ENCODE results near the gene NEK10.
A peak's percentile ranks its signal among the peaks of the same experiment; 100 is the strongest.

Gene NEK10

GRCh38 chr3:27090275-27091041 is 278.7 kb downstream of the NEK10 start:
- peak; percentile 8 for DNase-seq

- no peak for DNase-seq
Observed at GRCh38 chr3:27089645-27090044, 279.5 kb downstream of the NEK10 start.

- no peak for DNase-seq
Observed at GRCh38 chr3:27089068-27089467, 280.1 kb downstream of the NEK10 start.

GRCh38 chr3:27085829-27086730 is 283.1 kb downstream of the NEK10 start:
- no peak for DNase-seq

- DNase-seq = no peak
Observed at GRCh38 chr3:27081992-27082607, 287.1 kb downstream of the NEK10 start.

GRCh38 chr3:27081566-27081965 is 287.6 kb downstream of the NEK10 start:
- DNase-seq = no peak

- DNase-seq = no peak
Observed at GRCh38 chr3:27080258-27080525, 289.0 kb downstream of the NEK10 start.

GRCh38 chr3:27079427-27080257 is 289.5 kb downstream of the NEK10 start:
- no peak for DNase-seq

- DNase-seq = peak; percentile 7
Observed at GRCh38 chr3:27078246-27078913, 290.8 kb downstream of the NEK10 start.

- peak; percentile 3 for DNase-seq
Observed at GRCh38 chr3:27076815-27077630, 292.2 kb downstream of the NEK10 start.

- no peak for DNase-seq
Observed at GRCh38 chr3:27074914-27075313, 294.3 kb downstream of the NEK10 start.

GRCh38 chr3:27073912-27074311 is 295.3 kb downstream of the NEK10 start:
- DNase-seq = no peak

GRCh38 chr3:27072810-27073651 is 296.2 kb downstream of the NEK10 start:
- DNase-seq = peak; percentile 15

GRCh38 chr3:27060336-27060735 is 308.8 kb downstream of the NEK10 start:
- DNase-seq = no peak
